Right atrium auricular region (tissue), 2 donors: ENCODE measurements around the gene MAPK10. TPM values are rescaled to one million over a fixed set of nuclear protein-coding genes. Genes with fewer than 3 reads are reported as not detected.

Source experiments
- DNase-seq: peaks from one replicate; pipeline ENCODE4 v3.0.0-alpha.2; 2019; ENCODE audit warnings: low spot score
- H3K27ac ChIP-seq, 2 donors: fragments of 200-600 bp; sonication (generic); 1 replicate in 1 of 2; 2 replicates in 1 of 2; pipeline ENCODE4 v1.5.1; 2016 to 2019
- H3K27me3 ChIP-seq, 2 donors: fragments of 200-600 bp; sonication (generic); one replicate each; pipeline versions ENCODE4 v1.5.1 to v1.6.0; 2017 to 2019
- H3K36me3 ChIP-seq: fragments of 200-600 bp; sonication (generic); one replicate; pipeline ENCODE4 v1.5.1; 2016
- H3K4me1 ChIP-seq, 2 donors: fragments of 200-600 bp; sonication (generic); one replicate each; pipeline versions ENCODE4 v1.5.1 to v1.6.0; 2017 to 2019
- H3K4me3 ChIP-seq, 2 donors: fragments of 200-600 bp; sonication (generic); 1 replicate in 1 of 2; 2 replicates in 1 of 2; pipeline ENCODE4 v1.5.1; 2017 to 2019; ENCODE audit warnings: mild to moderate bottlenecking in 1 of 2, moderate library complexity in 1 of 2
- H3K9me3 ChIP-seq, 2 donors: fragments of 200-600 bp; sonication (generic); one replicate each; pipeline ENCODE4 v1.5.1; 2019
- CTCF ChIP-seq, 2 donors: fragments of 200-600 bp; sonication (generic); IDR thresholded peaks; one replicate each; pipeline ENCODE4 v1.5.1; 2019; ENCODE audit warnings: antibody characterized with exemption in 2 of 2
- total RNA-seq, 2 donors: library from RNA; depleted of rRNA; stranded (reverse); fragments of >200 nt; gene quantifications; one replicate each; pipeline ENCODE4 v1.1.0, GENCODE V29; 2016

MAPK10 gene
- total RNA-seq, 2 donors from 2014 or later, result 2.6 to 3.1 TPM

- Histone ChIP-seq H3K4me3 (no peak overlapping the region), H3K4me1 (peaks cover 0 to 6% of the 10 kb centered on the region in 2 donors), H3K36me3 (no peaks in the 10 kb centered on the region), H3K27me3 (no peaks in the 10 kb centered on the region), H3K9me3 (no peaks in the 10 kb centered on the region), H3K27ac (no peak overlapping the region)
- no peak for TF ChIP-seq CTCF (IDR thresholded peaks at IDR 0.05)
- no peak for DNase-seq
Measured at GRCh38 chr4:86007042-86007441, 352.8 kb downstream of the MAPK10 start.

GRCh38 chr4:86006057-86006456 is 353.8 kb downstream of the MAPK10 start:
- no peak overlapping the region for H3K4me3 ChIP-seq
- H3K27ac ChIP-seq, result no peak overlapping the region
- TF ChIP-seq CTCF (IDR thresholded peaks at IDR 0.05), result no peak
- no peaks in the 10 kb centered on the region for H3K9me3 ChIP-seq
- H3K4me1 ChIP-seq, result no peaks in the 10 kb centered on the region
- DNase-seq, result no peak
- H3K36me3 ChIP-seq, result no peaks in the 10 kb centered on the region
- no peaks in the 10 kb centered on the region for H3K27me3 ChIP-seq

- Histone ChIP-seq H3K27ac (no peak overlapping the region), H3K36me3 (peaks cover 5% of the 10 kb centered on the region), H3K4me3 (no peak overlapping the region), H3K9me3 (no peaks in the 10 kb centered on the region), H3K4me1 (peaks cover 0 to 9% of the 10 kb centered on the region in 2 donors), H3K27me3 (no peaks in the 10 kb centered on the region)
- no peak for TF ChIP-seq CTCF (IDR thresholded peaks at IDR 0.05)
- no peak for DNase-seq
Measured at GRCh38 chr4:86004030-86004429, 355.8 kb downstream of the MAPK10 start.

- H3K9me3 ChIP-seq, result no peaks in the 10 kb centered on the region
- no peak for DNase-seq
- no peak overlapping the region for H3K27ac ChIP-seq
- peaks cover 5% of the 10 kb centered on the region for H3K36me3 ChIP-seq
- no peak for TF ChIP-seq CTCF (IDR thresholded peaks at IDR 0.05)
- no peaks in the 10 kb centered on the region for H3K27me3 ChIP-seq
- H3K4me1 ChIP-seq, result peaks cover 0 to 9% of the 10 kb centered on the region in 2 donors
- no peak overlapping the region for H3K4me3 ChIP-seq
Measured at GRCh38 chr4:86001591-86001990, 358.3 kb downstream of the MAPK10 start.

GRCh38 chr4:85995361-85995760 is 364.5 kb downstream of the MAPK10 start:
- Histone ChIP-seq H3K4me1 (peaks cover 0 to 3% of the 10 kb centered on the region in 2 donors), H3K4me3 (no peak overlapping the region), H3K9me3 (no peaks in the 10 kb centered on the region), H3K36me3 (peaks cover 20% of the 10 kb centered on the region), H3K27ac (no peak overlapping the region), H3K27me3 (no peaks in the 10 kb centered on the region)
- TF ChIP-seq CTCF (IDR thresholded peaks at IDR 0.05), result no peak
- no peak for DNase-seq

- no peak for TF ChIP-seq CTCF (IDR thresholded peaks at IDR 0.05)
- Histone ChIP-seq H3K9me3 (no peaks in the 10 kb centered on the region), H3K27me3 (no peaks in the 10 kb centered on the region), H3K36me3 (peaks cover 20% of the 10 kb centered on the region), H3K27ac (no peak overlapping the region), H3K4me1 (no peaks in the 10 kb centered on the region), H3K4me3 (no peak overlapping the region)
- no peak for DNase-seq
Measured at GRCh38 chr4:85994576-85994975, 365.3 kb downstream of the MAPK10 start.
